ENCODE results near the gene NFIA. TPM values are rescaled to one million over a fixed set of nuclear protein-coding genes. Genes with fewer than 3 reads are reported as not detected.
A peak's percentile ranks its signal among the peaks of the same experiment; 100 is the strongest.

NFIA gene
- total and polyA plus RNA-seq, 2 of the 13 experiments (the other 11 are each of a cell fraction or from before 2014, with no cell fraction given) = 14.7 to 28.5 TPM

- TF ChIP-seq, protein P1, sequence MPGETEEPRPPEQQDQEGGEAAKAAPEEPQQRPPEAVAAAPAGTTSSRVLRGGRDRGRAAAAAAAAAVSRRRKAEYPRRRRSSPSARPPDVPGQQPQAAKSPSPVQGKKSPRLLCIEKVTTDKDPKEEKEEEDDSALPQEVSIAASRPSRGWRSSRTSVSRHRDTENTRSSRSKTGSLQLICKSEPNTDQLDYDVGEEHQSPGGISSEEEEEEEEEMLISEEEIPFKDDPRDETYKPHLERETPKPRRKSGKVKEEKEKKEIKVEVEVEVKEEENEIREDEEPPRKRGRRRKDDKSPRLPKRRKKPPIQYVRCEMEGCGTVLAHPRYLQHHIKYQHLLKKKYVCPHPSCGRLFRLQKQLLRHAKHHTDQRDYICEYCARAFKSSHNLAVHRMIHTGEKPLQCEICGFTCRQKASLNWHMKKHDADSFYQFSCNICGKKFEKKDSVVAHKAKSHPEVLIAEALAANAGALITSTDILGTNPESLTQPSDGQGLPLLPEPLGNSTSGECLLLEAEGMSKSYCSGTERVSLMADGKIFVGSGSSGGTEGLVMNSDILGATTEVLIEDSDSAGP (CRISPR knock-in tag; IDR thresholded peaks at IDR 0.05; ENCODE audit: borderline replicate concordance) = peak; percentile 69; the same call in 1 of the 2 replicates
- TF ChIP-seq AKNA (CRISPR knock-in tag; IDR thresholded peaks at IDR 0.05; ENCODE audit: borderline replicate concordance) (no peak), NCOA2 (CRISPR knock-in tag; IDR thresholded peaks at IDR 0.05) (no peak), LRRFIP1 (CRISPR knock-in tag; conservative IDR thresholded peaks at IDR 0.05) (no peak), ZNF816 (CRISPR knock-in tag; IDR thresholded peaks at IDR 0.05; ENCODE audit: borderline replicate concordance) (no peak), ZFYVE20 (CRISPR knock-in tag; IDR thresholded peaks at IDR 0.05; ENCODE audit: borderline replicate concordance, low read depth) (no peak), ZNF460 (CRISPR knock-in tag; IDR thresholded peaks at IDR 0.05; ENCODE audit: borderline replicate concordance) (no peak), CREBL2 (CRISPR knock-in tag; IDR thresholded peaks at IDR 0.05; ENCODE audit: borderline replicate concordance) (no peak), GATA4 (IDR thresholded peaks at IDR 0.05; ENCODE audit: borderline replicate concordance, low read depth) (no peak), ZNF3 (CRISPR knock-in tag; IDR thresholded peaks at IDR 0.05) (no peak), ZNF597 (CRISPR knock-in tag; IDR thresholded peaks at IDR 0.05) (no peak)
- TF ChIP-seq, protein P2, sequence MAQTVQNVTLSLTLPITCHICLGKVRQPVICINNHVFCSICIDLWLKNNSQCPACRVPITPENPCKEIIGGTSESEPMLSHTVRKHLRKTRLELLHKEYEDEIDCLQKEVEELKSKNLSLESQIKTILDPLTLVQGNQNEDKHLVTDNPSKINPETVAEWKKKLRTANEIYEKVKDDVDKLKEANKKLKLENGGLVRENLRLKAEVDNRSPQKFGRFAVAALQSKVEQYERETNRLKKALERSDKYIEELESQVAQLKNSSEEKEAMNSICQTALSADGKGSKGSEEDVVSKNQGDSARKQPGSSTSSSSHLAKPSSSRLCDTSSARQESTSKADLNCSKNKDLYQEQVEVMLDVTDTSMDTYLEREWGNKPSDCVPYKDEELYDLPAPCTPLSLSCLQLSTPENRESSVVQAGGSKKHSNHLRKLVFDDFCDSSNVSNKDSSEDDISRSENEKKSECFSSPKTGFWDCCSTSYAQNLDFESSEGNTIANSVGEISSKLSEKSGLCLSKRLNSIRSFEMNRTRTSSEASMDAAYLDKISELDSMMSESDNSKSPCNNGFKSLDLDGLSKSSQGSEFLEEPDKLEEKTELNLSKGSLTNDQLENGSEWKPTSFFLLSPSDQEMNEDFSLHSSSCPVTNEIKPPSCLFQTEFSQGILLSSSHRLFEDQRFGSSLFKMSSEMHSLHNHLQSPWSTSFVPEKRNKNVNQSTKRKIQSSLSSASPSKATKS (CRISPR knock-in tag; IDR thresholded peaks at IDR 0.05) = no peak
These were observed 28.4 kb upstream of the NFIA start (continued) for GRCh38 chr1:61053712-61054600.
